HG02981 (cell line): Measurements from ENCODE around the gene RGS3.
A peak's percentile ranks its signal among the peaks of the same experiment; 100 is the strongest.
"Not testable (repeated sequence)": the region's sequence is repeated elsewhere in the genome, so short reads cannot be mapped to it uniquely, and the experiment has no call there.

Experiments used
- ATAC-seq: cut with Tn5 transposase; IDR thresholded peaks from one replicate; pipeline ENCODE4 v1.9.1; 2021; ENCODE audit warnings: mild to moderate bottlenecking, moderate library complexity; ENCODE audit not compliant: unreplicated experiment

The RGS3 gene

DNA sequence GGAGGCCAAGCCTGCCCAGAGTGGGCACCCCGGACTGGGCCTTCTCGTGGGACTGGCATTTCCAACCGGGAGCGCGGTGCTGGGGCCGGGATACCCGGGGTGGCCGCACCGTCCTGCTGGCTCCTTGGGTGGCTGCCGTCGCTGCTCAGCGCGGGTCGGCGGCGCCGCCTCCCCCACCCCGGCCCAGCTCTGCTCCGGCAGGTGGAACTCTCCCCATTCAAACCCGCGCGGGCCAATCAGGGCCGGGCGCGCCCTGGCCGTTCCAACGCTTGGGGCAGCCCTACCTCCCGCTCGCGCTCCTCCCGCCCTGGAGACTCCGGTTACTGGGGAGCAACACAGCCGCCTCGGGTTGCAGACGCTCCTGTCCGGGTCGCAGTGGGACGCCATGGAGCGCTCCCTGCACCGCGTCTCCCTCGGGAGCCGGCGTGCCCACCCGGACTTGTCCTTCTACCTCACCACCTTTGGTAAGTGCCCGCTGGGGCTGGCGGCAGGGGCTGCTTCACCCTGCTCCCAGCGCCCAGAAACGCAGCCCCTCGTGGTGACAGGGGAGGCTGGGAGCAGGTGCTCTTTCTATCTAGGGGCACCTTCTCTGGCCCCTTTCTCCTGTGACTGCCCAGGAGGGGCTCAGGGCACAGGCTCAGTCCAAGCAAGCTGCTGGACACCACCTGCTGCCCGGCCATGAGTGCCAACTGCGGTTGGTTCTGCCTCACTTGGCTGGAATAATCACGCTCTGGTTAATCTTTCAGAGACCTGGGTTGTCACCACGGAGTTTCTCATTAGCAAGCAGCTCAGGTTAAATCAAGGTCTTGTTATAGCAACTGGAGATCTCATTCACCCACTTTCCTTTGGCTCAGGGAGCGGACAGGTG is at the start of gene RGS3:
TSS of gene RGS3 (plus strand) at position 310 of the 868 bp plus-strand sequence. CDS start at position 386, 76 bp downstream.
- no peak for ATAC-seq

DNA sequence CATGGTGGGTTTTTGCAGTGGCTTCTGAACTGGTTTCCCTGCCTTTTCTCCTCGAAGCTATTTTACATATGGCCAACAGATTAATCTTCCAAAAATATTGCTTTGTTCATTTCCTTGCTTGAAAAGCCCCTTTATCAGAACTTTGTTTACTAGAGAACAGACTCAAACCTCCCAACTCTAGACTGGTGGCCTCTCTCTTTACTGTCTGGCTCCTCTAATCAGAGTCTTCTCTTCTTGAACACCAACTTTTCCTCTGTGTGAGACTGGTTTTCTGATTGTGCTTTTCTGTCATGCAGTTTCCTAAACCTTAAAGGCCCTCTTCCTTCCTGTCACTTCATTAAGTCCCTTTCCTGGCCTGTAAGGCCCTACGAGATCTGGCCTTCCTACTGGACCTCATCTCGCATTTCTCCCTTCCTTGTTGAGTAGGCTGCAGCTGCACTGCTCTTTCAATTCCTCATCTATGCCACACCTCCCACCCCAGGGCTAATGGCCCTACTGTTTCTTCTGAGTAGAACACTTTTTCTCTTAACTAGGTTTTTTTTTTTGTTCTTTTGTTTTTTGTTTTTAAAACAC is 47.3 kb upstream of the RGS3 start:
- ATAC-seq, result peak; percentile 96

DNA sequence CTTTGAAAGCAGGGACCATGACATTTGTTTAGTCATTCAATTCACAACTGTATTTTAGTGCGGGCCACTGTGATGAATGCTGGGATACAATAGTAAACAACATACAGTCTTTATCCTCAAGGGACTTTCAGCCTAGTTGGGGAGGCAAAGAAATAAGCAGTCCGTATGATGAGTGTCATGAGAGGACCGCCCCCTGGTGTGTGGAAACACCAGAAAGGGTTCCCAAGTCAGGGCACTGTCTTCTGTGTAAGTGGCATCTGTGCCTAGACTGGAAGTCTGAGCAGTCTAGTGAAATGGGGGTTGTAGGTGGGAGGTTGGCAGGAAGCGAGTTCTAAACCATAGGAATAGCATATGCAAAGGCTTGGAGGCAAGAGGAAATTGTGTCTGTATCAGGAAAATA is 46.2 kb upstream of the RGS3 start:
- no peak for ATAC-seq

DNA sequence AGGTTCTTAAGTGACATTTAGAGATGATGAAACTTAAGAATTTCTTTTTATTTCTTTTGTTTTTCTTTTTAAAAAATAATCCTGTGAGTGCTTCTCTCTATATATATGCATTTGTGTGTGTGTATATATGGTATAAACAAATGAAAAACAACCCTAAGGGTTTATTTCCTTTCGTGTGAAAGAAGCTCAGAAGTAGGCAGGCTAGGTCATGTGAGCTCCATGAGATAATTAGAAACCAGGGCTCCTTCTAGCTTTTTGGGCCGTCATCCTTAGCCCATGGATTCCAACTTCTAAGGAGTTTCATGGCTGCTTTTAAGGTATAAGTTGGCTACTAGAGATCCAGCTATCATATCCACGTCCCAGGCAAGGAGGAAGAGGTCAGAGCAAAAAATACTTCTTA is 41.8 kb upstream of the RGS3 start:
- ATAC-seq, result no peak

DNA sequence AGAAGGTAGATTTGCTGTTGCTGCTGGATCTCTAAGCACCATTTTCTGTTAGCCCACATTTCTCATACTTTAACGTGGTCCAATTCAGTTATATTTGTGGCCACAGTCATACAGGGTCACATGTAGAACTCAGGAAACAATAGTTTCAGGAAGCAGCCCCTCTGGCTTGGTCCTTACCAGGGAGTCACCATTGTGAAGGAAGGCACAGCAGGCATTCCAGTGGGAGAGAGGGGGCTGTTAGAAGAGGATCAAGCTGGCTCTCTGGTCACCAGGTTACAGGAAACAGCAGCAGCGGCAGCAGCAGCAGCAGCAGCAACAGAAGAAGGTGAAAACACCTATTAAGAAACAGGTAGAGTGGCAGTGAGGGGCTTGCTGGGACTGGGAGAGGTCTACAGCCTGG is 38.5 kb upstream of the RGS3 start:
- ATAC-seq, result no peak

DNA sequence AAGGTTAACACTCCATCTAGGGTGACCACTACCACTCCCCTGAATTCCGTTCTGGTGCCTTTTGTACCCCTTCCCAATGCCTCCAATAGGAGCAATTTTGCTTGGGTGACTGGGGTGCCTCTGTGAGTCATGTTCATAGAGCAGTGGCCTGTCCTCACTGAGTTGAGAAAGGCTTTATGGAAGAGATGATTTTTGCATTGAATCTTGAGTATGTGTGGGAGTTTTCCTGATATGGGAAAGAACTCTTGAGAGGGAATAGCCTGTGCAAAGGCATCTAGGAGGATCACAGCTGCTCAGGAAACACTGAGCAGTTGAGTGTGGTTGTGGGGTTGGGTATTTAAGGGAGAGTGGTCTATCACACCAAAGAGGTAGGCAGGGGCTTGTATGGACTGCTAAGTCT is 36.8 kb upstream of the RGS3 start:
- ATAC-seq, result no peak

DNA sequence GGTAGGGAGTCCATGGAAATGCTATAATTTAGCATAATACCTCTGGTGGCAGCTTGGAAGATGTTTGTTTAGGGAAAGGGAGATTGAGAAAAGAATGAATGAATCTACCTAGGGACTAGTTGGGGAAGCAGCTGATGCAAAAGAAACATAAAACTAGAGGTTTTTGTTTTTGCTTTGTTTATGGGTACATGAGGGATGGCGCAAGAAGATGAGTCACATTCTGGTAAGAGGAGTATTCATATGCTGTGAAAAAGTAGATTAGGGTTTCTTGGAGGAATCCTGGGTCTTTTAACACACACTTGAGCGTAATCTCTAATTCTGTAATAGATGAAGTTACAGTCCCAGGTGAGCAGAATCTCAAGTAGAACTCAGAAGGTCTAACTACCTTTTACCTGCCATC is 35.9 kb upstream of the RGS3 start:
- ATAC-seq, result no peak

DNA sequence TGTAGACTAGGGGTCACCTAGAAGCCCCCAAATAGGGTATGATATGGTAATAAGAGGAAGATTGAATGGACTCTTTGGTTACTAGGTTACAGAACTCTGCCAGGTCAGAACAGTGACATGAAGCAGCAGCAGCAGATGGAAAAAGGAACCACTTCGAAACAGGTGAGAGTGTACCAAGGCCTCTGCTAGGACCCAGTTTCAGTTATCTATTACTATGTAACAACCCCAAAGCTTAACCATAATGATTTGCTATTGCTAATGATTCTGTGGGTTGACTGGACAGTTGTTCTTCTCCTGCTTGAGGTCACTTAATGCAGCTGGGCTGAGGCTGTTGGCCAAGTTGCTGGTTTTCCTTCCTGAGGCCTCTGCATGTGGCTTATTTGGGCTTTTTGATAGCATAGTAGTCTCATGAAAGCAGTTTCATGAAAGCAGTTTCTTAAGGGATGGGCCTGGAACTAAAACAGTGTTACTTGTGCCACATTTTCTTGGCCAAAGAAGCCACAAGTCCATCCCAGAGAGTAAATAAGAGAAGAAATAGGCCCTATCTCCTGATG is 35.4 kb upstream of the RGS3 start:
- ATAC-seq, result peak; percentile 68

DNA sequence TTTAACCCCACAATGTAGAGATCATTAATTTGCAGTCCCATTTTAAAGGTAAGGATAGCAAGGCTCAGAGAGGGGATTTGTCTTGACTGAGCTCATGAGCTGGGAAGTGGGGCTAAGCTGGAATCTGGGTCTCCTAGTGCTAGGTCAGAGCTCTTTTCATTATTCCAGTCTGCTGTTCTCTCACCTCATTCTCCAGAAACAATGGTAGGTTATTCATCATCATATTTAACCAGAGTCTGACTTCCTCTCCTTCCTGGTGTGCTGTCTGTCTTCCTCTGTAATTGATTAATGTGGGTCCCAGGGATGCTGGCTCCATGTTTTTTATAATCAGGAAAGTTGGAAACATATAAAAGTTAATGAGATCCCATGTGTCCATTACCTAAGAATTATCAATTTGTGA is 32.3 kb upstream of the RGS3 start:
- ATAC-seq, result no peak

DNA sequence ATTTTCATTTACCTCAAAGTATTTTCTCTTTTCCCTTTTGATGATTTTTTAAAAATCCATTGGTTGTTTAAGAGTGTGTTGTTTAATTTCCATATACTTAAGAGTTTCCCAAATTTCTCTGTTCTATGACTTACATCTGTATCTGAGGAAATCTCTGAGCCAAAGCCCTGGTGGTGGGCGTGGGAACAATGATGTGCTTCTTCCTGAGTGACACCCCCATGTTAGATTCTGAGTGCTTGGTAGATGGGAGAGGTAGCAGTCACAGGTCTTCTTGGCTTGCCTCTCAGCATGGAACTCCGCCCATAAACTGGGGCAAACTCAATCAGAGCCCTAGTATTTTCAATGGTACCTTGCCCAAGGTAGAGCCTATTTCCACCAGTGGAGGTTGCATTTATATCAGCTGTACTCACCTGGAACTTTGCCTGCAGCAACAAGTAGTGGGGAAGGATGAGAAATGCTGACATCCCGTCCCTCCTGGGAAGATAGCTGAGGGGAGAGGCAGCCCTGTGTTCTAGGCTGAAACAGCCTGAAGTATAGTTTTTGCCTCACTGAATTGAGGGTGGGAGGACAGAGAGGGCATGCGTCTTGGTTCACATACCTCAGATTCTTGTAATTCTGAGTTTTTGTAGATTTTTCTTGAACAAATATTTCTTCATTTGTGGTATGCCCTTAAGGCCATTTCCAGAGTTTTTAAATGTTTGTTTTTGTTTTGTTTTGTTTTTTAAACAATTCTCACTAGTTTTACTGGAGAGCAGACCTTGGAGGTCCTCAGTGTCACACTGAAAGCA is 26.6 kb upstream of the RGS3 start:
- ATAC-seq, result no peak

DNA sequence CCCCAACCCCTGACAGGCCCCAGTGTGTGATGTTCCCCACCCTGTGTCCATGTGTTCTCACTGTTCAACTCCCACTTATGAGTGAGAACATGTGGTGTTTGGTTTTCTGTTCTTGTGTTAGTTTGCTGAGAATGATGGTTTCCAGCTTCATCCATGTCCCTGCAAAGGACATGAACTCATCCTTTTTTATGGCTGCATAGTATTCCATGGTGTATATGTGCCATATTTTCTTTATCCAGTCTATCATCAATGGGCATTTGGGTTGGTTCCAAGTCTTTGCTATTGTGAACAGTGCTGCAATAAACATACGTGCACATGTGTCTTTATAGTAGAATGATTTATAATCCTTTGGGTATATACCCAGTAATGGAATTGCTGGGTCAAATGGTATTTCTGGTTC is 25.8 kb upstream of the RGS3 start:
- not testable (repeated sequence) for ATAC-seq

DNA sequence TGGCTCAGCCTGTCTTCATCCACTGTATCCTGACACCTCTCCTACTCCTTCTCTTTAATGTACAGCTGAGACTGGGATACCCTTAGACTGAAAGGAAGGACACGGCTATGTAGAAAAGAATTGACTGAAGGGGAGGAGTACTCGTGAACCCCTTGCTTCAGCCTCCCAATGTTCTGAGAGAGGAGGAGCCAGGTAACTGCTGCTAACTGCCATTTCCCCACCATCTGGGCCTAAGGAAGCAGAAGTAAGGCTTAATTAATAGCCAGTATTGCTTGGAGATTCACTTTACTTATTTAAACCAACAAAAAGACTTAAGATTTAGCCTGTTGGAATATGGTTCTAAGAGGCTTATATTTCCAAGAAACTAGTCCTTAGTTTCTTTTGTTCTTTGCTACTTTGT is 18.8 kb upstream of the RGS3 start:
- ATAC-seq, result no peak

DNA sequence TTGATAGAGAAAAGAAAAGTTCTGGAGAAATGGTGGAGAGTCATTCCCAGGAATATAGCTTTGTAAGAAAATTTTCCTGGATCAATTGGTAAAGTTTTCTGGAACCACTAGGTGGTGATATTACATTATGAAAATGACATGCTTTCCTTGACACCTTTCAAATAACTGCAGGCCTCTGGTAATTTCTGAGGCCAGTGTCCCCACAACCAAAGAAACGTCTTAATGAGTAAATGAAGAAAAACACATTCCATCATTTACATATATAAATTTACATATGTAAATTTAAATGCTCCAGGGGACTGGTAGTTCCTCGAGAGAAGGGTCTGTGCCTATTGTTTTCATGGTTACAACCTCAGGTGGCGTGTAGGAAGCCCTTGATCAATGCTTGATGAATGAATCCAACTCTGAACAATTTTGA is 17.2 kb upstream of the RGS3 start:
- ATAC-seq, result no peak

DNA sequence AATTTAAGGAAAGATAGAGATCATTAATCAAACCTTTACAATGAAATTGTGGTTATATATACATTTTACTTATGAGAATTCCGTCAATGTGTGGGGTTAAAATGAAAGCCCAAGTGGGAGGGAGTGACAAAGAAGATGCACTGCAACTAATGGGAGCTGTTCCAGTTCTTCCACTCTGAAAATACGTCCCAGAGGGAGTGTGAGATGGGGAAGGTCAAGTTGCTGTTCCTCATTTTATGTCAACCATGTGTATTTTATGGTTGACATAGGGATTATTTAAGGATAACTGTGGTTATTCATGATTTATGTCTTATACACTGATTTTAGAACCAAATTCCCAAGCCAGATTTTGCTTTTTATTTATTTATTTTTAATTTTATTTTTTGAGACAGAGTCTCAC is 14.2 kb upstream of the RGS3 start:
- ATAC-seq, result no peak

DNA sequence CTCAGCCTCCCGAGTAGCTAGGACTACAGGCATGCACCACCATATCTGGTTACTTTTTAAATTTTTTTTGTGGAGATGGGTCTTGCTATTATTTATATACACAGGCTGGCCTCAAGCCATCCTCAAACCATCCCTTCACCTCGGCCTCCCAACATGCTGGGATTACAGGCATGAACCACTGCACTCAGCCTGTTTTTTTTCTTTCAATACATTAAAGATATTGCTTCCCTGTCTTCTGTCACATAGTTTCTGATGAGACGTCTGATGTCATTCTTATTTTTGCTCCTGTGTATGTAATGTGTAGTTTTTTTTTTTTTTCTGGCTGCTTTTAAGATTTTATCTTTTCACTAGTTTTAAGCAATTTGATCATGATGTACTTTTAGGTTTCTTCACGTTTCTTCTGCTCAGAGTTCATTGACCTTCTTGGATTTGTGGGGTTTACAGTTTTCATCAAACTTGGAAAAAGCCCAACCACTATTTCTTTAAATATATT is 11.4 kb upstream of the RGS3 start:
- ATAC-seq, result no peak

DNA sequence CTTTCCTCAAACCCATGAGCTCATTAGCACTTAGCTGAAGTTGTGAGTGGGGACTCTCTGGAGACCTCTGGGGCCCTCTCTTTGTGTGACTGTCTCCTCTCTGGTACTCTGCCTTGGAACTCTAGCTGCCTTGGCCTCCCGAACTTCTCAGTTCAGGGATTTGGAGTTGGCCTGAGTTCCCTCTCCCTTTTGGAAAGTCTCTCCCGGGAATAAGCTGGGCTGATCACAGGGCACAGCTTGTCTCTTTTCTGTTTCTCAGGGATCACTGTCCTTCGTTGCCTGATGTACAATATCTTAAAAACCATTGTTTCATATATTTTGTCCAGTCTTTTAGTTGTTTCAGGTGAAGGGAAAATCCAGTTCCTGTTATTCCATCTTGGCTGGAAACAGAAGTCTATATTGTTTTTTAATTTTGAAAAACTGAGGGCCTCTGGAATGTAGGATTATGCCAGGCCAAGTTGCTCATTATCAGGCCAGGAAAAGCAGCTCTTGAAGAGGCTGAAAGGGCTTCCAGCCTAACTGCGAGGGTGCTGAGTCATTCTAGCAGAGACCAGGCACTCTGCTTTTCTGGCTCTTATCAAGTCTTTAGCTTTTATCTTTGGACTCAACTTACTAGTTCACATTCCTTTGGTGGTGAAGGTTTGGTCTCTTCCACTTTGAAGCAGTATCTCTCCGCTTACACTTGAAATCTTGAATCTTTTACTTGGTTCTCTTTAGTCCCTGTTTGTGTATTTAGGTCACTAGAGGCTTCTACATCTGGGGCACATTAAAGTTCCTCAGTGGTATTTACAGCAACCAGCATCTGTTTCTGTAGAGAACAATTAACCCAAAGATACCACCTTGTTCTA is 8.4 kb upstream of the RGS3 start:
- ATAC-seq, result no peak

DNA sequence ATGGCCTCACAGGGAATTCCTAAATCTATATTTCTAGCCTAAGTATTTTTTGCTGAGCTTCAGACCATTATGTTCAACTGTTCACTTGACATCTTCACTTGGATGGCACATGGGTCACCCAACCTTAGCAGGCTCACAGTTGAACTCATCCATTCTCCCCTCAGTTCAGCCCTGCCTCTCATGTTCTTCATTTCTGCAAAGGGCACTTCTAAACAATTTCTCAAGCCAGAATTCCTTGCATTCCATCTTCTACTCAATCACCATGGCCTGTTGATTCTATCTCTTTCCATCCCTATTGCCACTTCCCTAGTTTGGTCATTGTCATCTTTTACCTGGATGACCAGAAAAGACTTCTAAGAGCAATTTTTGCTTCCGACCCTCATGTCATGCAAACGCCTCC is 7.3 kb upstream of the RGS3 start:
- no peak for ATAC-seq

DNA sequence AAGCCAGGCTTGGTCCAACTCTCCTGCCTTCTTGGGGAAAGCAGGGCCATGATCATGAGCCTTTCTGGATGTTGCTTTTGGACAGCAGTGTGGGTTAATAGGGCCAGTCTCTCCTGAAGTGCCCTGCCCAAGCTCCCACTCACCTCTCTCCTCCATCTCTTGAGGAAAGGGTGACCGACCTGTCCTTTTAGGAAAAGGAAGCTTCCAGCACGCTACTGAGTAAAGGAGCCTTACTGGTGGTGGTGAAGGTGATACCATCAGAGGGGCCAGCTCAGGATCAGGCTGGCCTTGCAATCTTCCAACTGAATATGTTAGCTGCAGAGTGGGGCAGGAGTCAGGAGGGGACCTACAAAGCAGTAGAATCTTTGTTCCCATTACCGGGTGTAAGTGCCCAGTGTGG is 2.2 kb upstream of the RGS3 start:
- ATAC-seq, result no peak

DNA sequence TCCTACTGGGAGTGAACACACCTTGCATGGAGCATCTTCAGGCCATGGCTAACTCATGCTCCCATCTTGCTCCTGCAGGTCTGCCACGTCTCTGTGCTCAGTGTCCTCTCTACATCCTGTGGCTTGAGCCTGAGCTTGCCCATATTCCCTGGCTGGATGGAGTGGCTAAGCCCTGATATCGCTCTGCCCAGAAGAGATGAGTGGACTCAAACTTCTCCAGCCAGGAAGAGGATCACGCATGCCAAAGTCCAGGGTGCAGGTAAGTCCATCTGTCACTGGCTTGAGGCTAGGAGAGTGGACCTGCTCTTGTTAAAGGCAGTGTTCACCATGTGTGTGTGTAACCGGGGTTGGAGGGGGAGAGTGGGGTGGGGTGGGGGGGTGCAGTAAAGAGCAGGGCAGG is 1.6 kb upstream of the RGS3 start:
- ATAC-seq, result no peak

DNA sequence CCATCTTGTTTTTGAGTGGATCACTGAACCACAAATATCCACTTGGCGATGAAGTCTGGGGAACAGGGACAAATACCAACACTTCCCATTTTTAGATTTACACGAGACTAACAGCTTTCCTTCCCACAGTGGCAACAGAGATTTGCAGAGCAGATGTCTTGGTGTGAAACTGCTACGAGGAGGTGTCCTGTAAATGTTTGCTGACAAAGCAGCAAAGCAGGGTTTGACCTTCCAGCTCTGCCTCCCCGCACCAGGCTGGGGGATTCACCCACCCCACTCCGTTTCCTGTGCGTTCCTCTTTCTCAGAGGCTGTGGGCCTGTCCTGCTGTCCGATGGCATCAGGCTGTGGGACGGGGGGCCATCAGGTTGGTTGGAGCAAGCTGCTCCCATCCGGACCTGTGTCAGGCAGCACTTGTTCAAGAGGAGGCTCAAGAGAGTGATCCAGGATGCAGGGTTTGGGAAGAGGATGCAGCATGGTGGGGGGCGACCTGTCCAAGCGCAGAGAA is 693 bp upstream of the RGS3 start:
- no peak for ATAC-seq
